Dendritic cell treated with granulocyte-macrophage colony-stimulating factor and Interleukin-4, amounts not matched to agents 40 ng/mL and 50 ng/mL, for 4 days (primary cell): ENCODE measurements around the gene NT5M.

Experiments
- H3K27ac Mint-ChIP-seq: one replicate; pipeline ENCODE4 v1.8.0; 2022; ENCODE audit warnings: mild to moderate bottlenecking, mixed read lengths
- H3K27me3 Mint-ChIP-seq: one replicate; pipeline ENCODE4 v1.8.0; 2022; ENCODE audit warnings: mild to moderate bottlenecking, mixed read lengths
- H3K36me3 Mint-ChIP-seq: one replicate; pipeline ENCODE4 v1.8.0; 2022; ENCODE audit warnings: low read depth, mixed read lengths
- H3K4me1 Mint-ChIP-seq: one replicate; pipeline ENCODE4 v1.8.0; 2022; ENCODE audit warnings: low read depth, mixed read lengths
- H3K4me3 Mint-ChIP-seq: one replicate; pipeline ENCODE4 v1.8.0; 2022; ENCODE audit warnings: mild to moderate bottlenecking, moderate library complexity, mixed read lengths
- H3K9me3 Mint-ChIP-seq: one replicate; pipeline ENCODE4 v1.8.0; 2022; ENCODE audit warnings: mixed read lengths
- intact Hi-C: fragments of 100-400 bp; cut with micrococcal nuclease; formaldehyde crosslinking; loops from one replicate; pipeline ENCODE4 v1.15.0; 2022

The NT5M gene

DNA sequence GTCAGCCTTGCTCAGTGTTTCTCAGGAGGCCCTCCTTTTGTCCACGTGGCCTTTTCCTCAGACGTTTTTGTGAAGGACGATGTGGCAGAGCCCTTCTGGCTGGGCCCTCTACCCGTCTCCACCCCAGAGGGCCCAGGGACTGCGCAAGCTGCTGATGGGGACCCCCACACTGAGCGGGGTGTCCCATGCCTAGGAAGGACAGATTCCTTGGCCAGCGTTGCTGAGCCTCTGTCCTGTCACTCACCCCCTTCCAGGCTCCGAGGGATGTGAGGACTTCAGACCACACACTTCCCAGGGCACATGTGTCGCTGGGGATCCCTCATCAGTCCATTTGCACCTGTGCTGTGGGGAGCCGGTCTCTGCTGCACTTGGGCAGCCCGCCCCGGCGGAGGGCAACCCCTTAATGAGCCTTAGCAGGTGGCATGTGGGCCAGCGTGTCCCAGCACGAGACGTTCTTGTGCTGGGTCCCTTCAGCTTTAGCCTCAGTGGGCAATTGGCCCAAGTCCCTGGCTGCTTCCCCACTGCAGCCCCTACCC is 48.3 kb downstream of the NT5M start:
- Mint-ChIP-seq H3K36me3 (no peaks in the 10 kb centered on the region), H3K27me3 (peaks cover 2% of the 10 kb centered on the region), H3K27ac (no peak overlapping the region), H3K9me3 (no peaks in the 10 kb centered on the region), H3K4me1 (peaks cover 6% of the 10 kb centered on the region), H3K4me3 (no peak overlapping the region)
- intact Hi-C loops, result no loop called here

DNA sequence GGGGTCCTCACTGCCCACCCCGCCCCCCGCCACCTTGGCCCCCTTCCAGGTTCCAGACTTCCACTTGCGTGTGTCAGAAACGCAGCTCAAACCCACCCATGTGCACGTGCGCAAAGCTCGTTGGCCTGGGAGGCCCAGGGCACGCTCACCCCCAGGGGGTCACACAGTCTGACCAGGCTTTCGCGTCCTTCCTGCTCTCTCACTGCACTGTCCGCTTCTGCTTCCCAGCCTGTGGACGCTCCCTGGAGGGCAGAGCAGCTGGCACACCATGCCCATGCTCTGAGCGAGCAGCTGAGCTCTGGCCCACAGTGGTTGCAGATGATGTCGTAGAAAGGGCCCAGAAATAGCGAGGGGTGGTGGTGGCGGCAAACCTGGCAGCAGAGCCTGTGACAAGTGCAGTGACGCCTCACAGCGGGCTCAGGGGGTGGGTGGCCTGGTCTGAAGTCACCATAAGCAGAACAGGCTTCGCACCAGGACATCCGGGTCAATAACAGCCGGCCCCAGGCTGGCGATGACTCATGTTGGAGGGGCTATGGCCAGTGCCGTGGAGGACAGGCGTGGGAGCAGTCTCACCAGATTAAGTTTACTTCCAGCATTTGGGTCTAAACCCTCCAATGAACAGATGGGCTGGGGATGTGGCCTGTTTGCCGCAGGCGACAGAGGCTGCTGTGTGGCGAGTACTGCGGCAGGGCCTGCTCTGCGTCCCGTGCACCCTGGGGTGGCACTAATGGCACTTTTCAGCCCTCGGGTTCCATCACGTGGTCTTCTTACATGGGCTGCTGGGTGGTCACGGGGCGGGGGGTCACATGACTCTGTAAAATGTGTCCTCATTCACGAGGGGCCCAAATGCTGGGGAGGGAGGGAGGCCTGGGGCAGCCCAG is 49.0 kb downstream of the NT5M start:
- Mint-ChIP-seq H3K27me3 (peaks cover 2% of the 10 kb centered on the region), H3K27ac (no peak overlapping the region), H3K36me3 (no peaks in the 10 kb centered on the region), H3K4me3 (no peak overlapping the region), H3K4me1 (peaks cover 6% of the 10 kb centered on the region), H3K9me3 (no peaks in the 10 kb centered on the region)
- intact Hi-C loops, result no loop called here

DNA sequence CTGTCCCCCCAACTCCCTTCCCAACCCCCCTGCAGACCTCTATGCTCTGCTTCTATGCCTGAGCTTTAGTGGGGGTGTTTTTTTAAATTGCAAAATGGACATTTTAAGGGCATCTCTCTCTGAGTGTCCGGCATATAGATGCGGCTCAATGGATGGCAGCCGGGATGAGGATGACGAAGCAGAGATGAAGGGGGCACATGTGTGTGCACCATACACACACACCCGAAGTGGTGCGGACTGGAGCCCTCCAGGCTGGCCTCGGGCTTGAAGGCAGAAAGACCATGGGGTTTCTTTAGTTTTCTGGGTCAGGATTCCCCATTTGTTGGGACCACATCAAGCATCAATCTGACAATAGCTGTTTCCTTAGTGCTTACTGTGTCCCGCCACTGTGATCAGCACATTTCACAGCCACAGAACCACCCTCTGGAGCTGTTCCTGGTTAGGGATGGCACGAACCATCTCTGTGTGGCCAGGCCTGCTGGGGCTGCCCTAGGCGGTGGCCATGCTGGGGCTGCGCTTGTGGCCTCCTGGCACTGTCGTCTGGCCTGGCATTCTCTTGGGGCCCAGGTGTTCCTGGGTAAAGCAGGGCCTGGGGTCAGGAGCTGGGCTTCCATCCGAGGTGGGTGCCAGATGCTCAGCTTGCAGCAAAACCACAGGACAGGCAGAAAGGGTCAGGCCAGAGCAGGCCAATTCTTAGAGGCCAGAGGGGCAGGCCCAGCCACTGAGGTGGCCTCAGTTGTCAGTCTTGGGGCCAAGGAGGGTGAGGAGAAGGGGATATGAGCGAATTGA is 49.9 kb downstream of the NT5M start:
- peaks cover 6% of the 10 kb centered on the region for H3K4me1 Mint-ChIP-seq
- H3K9me3 Mint-ChIP-seq, result no peaks in the 10 kb centered on the region
- intact Hi-C loops, result no loop called here
- peaks cover 2% of the 10 kb centered on the region for H3K27me3 Mint-ChIP-seq
- no peak overlapping the region for H3K4me3 Mint-ChIP-seq
- H3K36me3 Mint-ChIP-seq, result no peaks in the 10 kb centered on the region
- H3K27ac Mint-ChIP-seq, result peak overlapping the region; percentile 16

DNA sequence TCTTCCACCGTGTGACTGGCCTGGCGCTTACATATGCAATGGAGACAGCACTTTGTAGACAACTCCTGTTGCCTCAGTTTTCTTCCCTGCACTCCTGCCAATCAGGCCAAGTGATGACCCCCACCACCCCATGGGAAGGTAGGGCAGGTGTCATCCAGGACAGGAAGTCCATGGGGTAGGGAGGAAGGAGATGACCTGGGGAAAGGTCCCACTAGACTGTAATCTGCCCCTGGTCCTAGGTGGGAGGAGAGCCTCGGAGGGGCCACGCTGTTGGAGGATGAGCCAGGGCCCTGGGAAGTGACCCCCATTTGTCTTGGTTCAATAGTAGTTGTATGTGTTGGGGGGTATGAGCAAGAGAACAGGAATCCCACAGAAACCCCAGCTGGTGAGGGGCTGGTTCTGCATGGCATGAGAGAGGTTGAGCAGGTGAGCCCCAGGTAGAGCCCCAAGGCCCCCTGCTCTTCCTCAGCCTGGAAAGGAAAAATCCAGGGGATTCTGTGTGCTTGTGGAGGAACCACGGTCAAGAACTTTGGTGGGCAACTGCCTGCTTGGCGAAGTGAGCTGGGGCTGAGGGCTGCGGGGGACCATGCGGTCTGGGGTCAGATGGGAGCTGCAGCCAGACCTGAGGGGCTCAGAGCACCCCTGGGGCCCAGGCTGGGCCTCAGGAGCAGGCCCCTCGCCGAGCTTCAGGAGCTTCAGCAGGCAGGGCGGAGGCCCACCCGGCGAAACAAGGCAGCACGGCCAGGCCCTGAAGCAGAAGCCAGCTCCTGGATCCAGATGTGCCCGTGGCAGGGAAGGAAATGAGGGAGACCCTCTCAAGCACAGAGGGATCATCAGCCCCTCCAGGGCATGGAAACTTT is 50.7 kb downstream of the NT5M start:
- H3K4me3 Mint-ChIP-seq, result no peak overlapping the region
- H3K9me3 Mint-ChIP-seq, result no peaks in the 10 kb centered on the region
- peak overlapping the region; percentile 16 for H3K27ac Mint-ChIP-seq
- H3K4me1 Mint-ChIP-seq, result peaks cover 6% of the 10 kb centered on the region
- peaks cover 2% of the 10 kb centered on the region for H3K27me3 Mint-ChIP-seq
- H3K36me3 Mint-ChIP-seq, result no peaks in the 10 kb centered on the region
- intact Hi-C loops, result no loop called here

DNA sequence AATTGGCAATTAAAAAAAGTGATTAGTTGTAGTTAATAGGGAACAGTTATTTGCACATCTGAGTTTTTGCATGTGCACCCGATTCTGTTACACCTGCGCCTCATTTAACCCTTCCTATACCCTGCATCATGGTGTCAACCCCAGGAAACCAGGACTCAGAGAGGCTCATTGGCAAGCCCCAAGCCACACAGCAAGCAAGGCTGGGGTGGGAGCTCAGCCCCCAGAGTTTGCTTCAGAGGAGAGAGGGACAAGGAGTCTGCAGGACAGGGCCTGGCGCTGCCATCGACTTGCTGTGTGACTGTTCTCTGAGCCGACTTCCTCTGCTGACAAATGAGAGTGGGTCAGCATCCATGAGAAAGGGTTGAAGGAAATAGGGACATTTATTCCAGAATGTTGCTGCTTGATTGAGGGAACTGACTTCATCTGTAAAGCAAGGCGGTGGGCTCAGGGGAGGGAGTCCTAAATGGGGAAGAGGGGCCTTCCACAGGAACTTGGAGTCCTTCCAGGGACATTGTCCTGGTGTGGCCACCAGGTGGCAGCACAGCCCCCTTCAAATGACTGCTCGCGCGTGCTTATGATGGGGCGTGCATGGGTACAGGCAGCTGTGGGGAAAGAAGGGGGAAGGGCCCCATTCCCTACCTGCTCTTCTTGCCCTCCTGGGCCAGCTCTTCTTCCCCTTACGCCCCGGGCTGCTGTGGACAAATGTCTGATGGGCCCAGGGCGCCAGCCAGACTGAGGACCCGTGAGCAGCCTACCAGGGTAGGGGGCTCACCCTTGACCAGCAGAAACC is 51.6 kb downstream of the NT5M start:
- intact Hi-C loops, result loop anchor here (5.0 kb wide), 3 partner anchors 88 to 508 kb away; partner anchors contain the start of gene RASD1
- Mint-ChIP-seq H3K4me3 (no peak overlapping the region), H3K9me3 (peaks cover 4% of the 10 kb centered on the region), H3K27ac (no peak overlapping the region), H3K36me3 (no peaks in the 10 kb centered on the region), H3K4me1 (peaks cover 6% of the 10 kb centered on the region), H3K27me3 (peaks cover 4% of the 10 kb centered on the region)

DNA sequence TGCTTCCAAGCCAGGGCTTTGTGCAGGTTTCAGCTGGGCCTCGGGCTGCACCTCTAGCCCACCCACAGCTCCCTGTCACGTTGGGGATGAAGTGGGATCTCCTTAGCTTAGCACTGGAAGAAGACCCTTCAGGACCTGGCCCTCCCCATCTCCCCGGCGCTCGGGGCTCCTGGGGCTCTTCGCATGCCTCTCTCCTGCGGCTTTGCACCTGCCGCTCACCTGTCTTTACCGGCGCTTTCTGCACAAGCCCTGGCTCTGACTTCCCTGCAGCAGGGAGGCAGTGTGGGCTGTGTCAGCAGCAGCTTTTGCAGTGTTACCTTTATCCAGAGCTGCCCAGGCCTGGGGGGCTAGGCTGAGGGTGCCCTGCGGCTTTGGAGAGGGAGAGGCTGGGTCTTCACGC is 52.3 kb downstream of the NT5M start:
- intact Hi-C loops, result loop anchor here (5.0 kb wide), 3 partner anchors 87 to 507 kb away; partner anchors contain the start of gene RASD1
- H3K9me3 Mint-ChIP-seq, result peaks cover 11% of the 10 kb centered on the region
- H3K36me3 Mint-ChIP-seq, result no peaks in the 10 kb centered on the region
- H3K27me3 Mint-ChIP-seq, result peaks cover 5% of the 10 kb centered on the region
- H3K27ac Mint-ChIP-seq, result no peak overlapping the region
- peaks cover 6% of the 10 kb centered on the region for H3K4me1 Mint-ChIP-seq
- no peak overlapping the region for H3K4me3 Mint-ChIP-seq

DNA sequence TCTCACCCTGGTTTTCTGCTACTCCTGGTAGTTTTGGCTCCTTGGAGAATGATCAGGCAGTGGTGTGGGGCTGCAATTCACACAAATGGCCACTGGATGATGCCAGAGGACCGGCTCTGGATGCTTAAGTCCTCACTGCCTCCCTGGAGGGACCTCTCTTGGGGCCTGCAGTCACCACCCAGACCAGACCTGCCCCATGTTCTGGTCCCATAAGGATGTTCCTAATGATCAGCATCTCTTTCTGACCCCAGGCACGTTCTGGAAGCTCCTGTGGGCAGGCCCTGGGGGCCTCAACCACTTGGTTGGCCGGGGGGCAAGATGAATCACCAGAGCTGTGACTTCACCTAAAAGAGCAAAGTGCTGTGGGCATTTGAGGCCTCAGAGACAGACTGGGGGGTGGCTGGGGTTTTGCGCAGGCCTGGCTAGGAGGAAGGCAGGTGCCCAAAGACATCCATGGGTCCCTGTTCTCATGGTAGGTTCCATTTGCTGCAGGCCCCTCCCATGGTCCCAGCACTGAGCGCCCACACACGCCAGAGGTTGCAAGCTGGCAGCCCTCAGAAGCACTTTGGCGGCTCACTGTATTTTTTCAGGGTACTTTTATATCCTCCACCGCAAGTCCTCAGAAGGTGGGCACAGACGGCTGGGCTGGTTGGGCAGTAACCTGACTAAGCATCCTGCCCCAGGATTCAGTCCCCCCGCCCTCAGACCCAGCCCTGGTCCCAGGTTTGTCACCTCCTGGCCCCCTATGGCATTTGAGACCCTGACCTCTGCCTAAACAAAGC is 53.2 kb downstream of the NT5M start:
- peaks cover 14% of the 10 kb centered on the region for H3K9me3 Mint-ChIP-seq
- intact Hi-C loops, result loop anchor here (1.0 to 5.0 kb wide), 4 partner anchors 86 to 506 kb away; partner anchors contain the start of gene RASD1
- no peak overlapping the region for H3K27ac Mint-ChIP-seq

DNA sequence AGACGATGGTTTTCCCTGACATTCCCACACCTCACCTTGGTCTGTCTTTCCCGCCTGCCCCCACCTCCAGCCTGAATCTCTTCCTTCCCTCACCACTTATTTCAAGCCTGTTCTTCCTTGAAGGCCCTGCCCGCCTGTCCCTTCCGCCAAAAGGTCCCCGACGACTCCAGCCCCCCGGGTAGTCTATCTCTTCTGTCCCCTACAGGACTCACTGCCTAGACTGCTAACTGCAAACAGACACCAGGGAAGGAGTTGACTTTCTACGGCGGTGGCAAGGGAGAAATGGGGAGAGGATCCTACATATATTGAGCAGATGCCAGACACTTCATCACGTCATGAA is 53.7 kb downstream of the NT5M start:
- intact Hi-C loops, result loop anchor here (1.0 to 5.0 kb wide), 4 partner anchors 85 to 505 kb away; partner anchors contain the start of gene RASD1
- peaks cover 6% of the 10 kb centered on the region for H3K4me1 Mint-ChIP-seq
- no peak overlapping the region for H3K4me3 Mint-ChIP-seq
- H3K36me3 Mint-ChIP-seq, result no peaks in the 10 kb centered on the region
- peaks cover 14% of the 10 kb centered on the region for H3K9me3 Mint-ChIP-seq
- H3K27me3 Mint-ChIP-seq, result peaks cover 10% of the 10 kb centered on the region
- no peak overlapping the region for H3K27ac Mint-ChIP-seq

More for the DNA sequence above, 53.2 kb downstream of the NT5M start:
- H3K36me3 Mint-ChIP-seq, result no peaks in the 10 kb centered on the region
- no peak overlapping the region for H3K4me3 Mint-ChIP-seq
- peaks cover 6% of the 10 kb centered on the region for H3K4me1 Mint-ChIP-seq
- H3K27me3 Mint-ChIP-seq, result peaks cover 7% of the 10 kb centered on the region

DNA sequence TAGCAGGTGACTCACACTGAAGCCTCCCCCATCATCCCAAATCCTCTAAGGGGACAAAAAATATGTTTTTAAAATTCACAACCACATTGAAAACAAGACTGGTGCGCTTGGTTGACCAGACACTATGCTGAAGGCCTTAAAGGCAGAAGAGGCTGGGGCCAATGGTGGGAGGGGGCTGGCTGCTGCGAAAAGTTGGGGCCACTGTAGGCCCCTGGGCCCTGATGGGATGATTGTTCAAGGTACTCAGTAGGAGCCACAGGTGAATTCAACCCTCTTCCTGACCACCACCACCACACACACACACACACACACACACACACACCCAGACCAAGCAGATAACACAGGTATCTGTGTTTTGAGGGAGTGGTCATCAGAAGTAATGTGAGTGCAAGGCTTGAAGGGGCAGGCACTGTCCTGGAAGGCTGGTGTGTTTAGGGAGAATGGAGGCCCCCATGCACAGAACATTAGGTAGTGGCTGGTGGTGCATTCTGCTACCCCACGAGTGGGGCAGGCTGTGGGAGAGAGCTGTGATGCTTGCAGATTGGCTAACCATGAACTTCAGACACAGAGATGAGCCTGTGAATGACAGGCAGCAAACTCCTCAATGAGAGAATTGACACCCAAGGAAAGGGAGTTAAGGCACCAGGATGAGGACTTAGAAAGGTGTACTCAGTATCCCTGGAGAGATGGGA is 55.0 kb downstream of the NT5M start:
- Mint-ChIP-seq H3K27me3 (peaks cover 11% of the 10 kb centered on the region), H3K27ac (no peak overlapping the region), H3K4me3 (no peak overlapping the region), H3K9me3 (peaks cover 14% of the 10 kb centered on the region), H3K4me1 (peaks cover 6% of the 10 kb centered on the region), H3K36me3 (no peaks in the 10 kb centered on the region)
- intact Hi-C loops, result loop anchor here (5.0 kb wide), 3 partner anchors 84 to 504 kb away; partner anchors contain the start of gene RASD1

DNA sequence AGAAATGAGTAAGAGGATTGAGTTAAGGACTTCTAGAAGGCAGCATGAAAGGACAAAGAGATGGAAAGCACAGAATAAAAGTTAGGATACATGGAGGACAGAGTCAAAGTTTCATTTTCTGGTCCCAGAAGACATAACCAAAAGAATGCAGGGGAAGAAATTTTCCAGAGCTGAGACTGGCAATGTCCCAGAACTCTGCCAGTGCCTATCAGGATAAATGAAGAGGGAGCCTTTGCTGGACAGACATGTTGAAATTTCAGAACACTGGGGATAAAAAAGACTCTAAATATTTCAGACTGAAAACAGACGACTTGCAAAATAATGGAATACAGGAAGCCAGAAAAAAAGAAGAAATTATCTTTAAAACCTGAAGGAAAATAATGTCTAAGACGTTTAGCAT is 55.7 kb downstream of the NT5M start:
- Mint-ChIP-seq H3K9me3 (peaks cover 14% of the 10 kb centered on the region), H3K27ac (no peak overlapping the region), H3K4me1 (peaks cover 6% of the 10 kb centered on the region), H3K27me3 (peaks cover 13% of the 10 kb centered on the region), H3K36me3 (no peaks in the 10 kb centered on the region), H3K4me3 (no peak overlapping the region)
- intact Hi-C loops, result loop anchor here (5.0 kb wide), 3 partner anchors 83 to 503 kb away; partner anchors contain the start of gene RASD1

DNA sequence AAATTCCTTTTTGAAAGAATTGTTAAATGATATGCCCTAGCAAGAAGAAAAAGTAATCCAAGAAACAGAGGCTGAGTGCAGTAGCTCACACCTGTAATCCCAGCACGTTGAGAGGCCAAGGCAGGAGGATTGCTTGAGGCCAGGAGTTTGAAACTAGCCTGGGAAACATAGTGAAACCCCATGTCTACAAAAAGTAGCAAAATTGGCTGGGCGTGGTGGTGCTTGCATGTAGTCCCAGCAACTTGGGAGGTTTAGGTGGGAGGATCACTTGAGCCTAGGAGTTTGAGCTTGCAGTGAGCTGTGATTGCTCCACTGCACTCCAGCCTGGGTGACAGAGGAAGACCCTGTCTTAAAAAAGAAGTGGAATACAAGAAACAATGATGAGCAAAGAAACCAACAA is 56.1 kb downstream of the NT5M start:
- Mint-ChIP-seq H3K27ac (no peak overlapping the region), H3K36me3 (no peaks in the 10 kb centered on the region), H3K4me3 (no peak overlapping the region), H3K27me3 (peaks cover 13% of the 10 kb centered on the region), H3K9me3 (peaks cover 14% of the 10 kb centered on the region), H3K4me1 (peaks cover 6% of the 10 kb centered on the region)
- intact Hi-C loops, result loop anchor here (5.0 kb wide), 3 partner anchors 83 to 503 kb away; partner anchors contain the start of gene RASD1
